HepG2 (cell line): ENCODE results near the gene SLC29A1. TPM values are rescaled to one million over a fixed set of nuclear protein-coding genes. Genes with fewer than 3 reads are reported as not detected.
A peak's percentile ranks its signal among the peaks of the same experiment; 100 is the strongest.

ENCODE experiments used
- ATAC-seq: fragments of 200-7000 bp; cut with Tn5 transposase; 3 replicates; pipeline ENCODE4 v1.9.1; 2020; ENCODE audit warnings: mild to moderate bottlenecking, moderate library complexity
- BruUV-seq: library from RNA; stranded (reverse); fragments of 400-500 nt; replicated peaks from 2 replicates; lab custom pipeline; 2021; lab: Mats Ljungman, UMichigan
- CTCF ChIA-PET: fragments of 300-600 bp; formaldehyde crosslinking; extraction: SDS; loops from one replicate; lab custom pipeline; 2021; ENCODE audit warnings: low total read pairs, inconsistent platforms, low intra/inter-chr PET ratio; lab: Yijun Ruan, JAX
- POLR2A ChIA-PET: fragments of 350-600 bp; sonication (Branson Sonifier 250); formaldehyde crosslinking; loops from one replicate; lab custom pipeline; 2020; ENCODE audit warnings: antibody characterized with exemption, inconsistent platforms; lab: Yijun Ruan, JAX
- DNase-seq: peaks from one replicate; pipeline ENCODE4 v3.0.0-alpha.2; 2015; ENCODE audit warnings: low spot score
- FAIRE-seq: peaks from 3 replicates; lab custom pipeline; 2011; peaks lifted over from hg19 to GRCh38; lab: Jason Lieb, UNC
- H2AFZ ChIP-seq: one replicate; pipeline ENCODE4 v1.6.1; 2011; ENCODE audit warnings: low read length, inconsistent platforms
- H3K27ac ChIP-seq: fragments of 300-600 bp; 3 replicates; pipeline ENCODE4 v1.8.0; 2011; ENCODE audit warnings: mixed run types, mild to moderate bottlenecking, mixed read lengths, low read length, inconsistent platforms; ENCODE audit not compliant: insufficient read depth; ENCODE audit errors: extremely low read length
- H3K27me3 ChIP-seq, 2 experiments: fragments of 200-600 bp in 1 of 2; 2 replicates in 1 of 2; 3 replicates in 1 of 2; pipeline versions ENCODE4 v1.6.0 to v1.8.0; 2011; ENCODE audit warnings: low read length in 2 of 2, mild to moderate bottlenecking in 2 of 2, moderate library complexity in 2 of 2, inconsistent platforms in 1 of 2; ENCODE audit not compliant: insufficient read depth in 2 of 2, control insufficient read depth in 1 of 2
- H3K36me3 ChIP-seq, 2 experiments: fragments of 200-600 bp in 1 of 2; replicated peaks in 1 of 2; 2 replicates in 1 of 2; 3 replicates in 1 of 2; pipeline versions ENCODE4 v1.5.1 to v1.8.0; 2011; ENCODE audit warnings: low read length in 2 of 2, inconsistent platforms in 1 of 2; ENCODE audit not compliant: insufficient read depth in 2 of 2, control insufficient read depth in 1 of 2
- H3K4me1 ChIP-seq: 2 replicates; pipeline ENCODE4 v1.5.1; 2012; ENCODE audit warnings: low read length, inconsistent platforms; ENCODE audit not compliant: insufficient read depth
- H3K4me2 ChIP-seq: 2 replicates; pipeline ENCODE4 v1.6.0; 2011; ENCODE audit warnings: low read depth, low read length, inconsistent platforms
- H3K4me3 ChIP-seq, 3 experiments: fragments of 200-600 bp in 1 of 3; sonication (generic), shearing (Covaris generic) in 1 of 3; replicated peaks in 1 of 3; 2 replicates each; pipeline ENCODE4 v1.5.1; 2011 to 2016; ENCODE audit warnings: low read length in 3 of 3, inconsistent platforms in 2 of 3, low read depth in 2 of 3, mild to moderate bottlenecking in 2 of 3, control low read depth in 1 of 3, mixed read lengths in 1 of 3; ENCODE audit not compliant: insufficient read depth in 1 of 3
- H3K79me2 ChIP-seq: one replicate; pipeline ENCODE4 v1.6.1; 2011; ENCODE audit warnings: low read length, inconsistent platforms; ENCODE audit not compliant: insufficient read depth
- H3K9ac ChIP-seq: 2 replicates; pipeline ENCODE4 v1.6.0; 2011; ENCODE audit warnings: mild to moderate bottlenecking, low read depth, low read length, inconsistent platforms; ENCODE audit not compliant: insufficient read depth
- H3K9me3 ChIP-seq: 2 replicates; pipeline ENCODE4 v1.5.1; 2012; ENCODE audit warnings: mild to moderate bottlenecking, low read length
- H4K20me1 ChIP-seq: 2 replicates; pipeline ENCODE4 v1.6.0; 2011; ENCODE audit warnings: inconsistent platforms, mild to moderate bottlenecking, low read length, moderate library complexity; ENCODE audit not compliant: insufficient read depth
- CREM ChIP-seq, 2 experiments: sonication (generic) in 1 of 2; formaldehyde crosslinking in 1 of 2; IDR thresholded peaks; 2 replicates each; pipeline versions ENCODE4 v1.4.0 to v1.6.1; 2016 to 2020; ENCODE audit warnings: antibody characterized with exemption in 1 of 2, mild to moderate bottlenecking in 1 of 2, missing genetic modification reagents in 1 of 2
- ETV5 ChIP-seq: IDR thresholded peaks from 2 replicates; pipeline ENCODE4 v1.6.1; 2018; ENCODE audit warnings: missing biosample characterization, missing genetic modification reagents, inconsistent platforms, borderline replicate concordance
- MEF2D ChIP-seq: sonication (generic); formaldehyde crosslinking; IDR thresholded peaks from 2 replicates; pipeline ENCODE4 v1.5.1; 2020; ENCODE audit warnings: mild to moderate bottlenecking, missing genetic modification reagents
- NBN ChIP-seq: fragments of 450-650 bp; conservative IDR thresholded peaks from 2 replicates; pipeline ENCODE4 v1.6.1; 2017
- NR2F2 ChIP-seq: IDR thresholded peaks from 2 replicates; pipeline ENCODE4 v1.6.1; 2012; ENCODE audit warnings: low read depth, inconsistent platforms, borderline replicate concordance
- POLR2AphosphoS2 ChIP-seq: IDR thresholded peaks from 2 replicates; pipeline ENCODE4 v1.6.1; 2011; ENCODE audit warnings: low read depth, low read length, improper control_type of control experiment
- RFXANK ChIP-seq: IDR thresholded peaks from 2 replicates; pipeline ENCODE4 v1.6.1; 2016
- THYN1 ChIP-seq: sonication (generic); formaldehyde crosslinking; IDR thresholded peaks from 2 replicates; pipeline ENCODE4 v1.8.1; 2023; ENCODE audit warnings: low read depth, mild to moderate bottlenecking, moderate library complexity, missing genetic modification reagents, borderline replicate concordance
- ZNF121 ChIP-seq: sonication (generic); formaldehyde crosslinking; IDR thresholded peaks from 2 replicates; pipeline ENCODE4 v1.5.0; 2020; ENCODE audit warnings: mild to moderate bottlenecking, missing genetic modification reagents
- ZNF235 ChIP-seq: sonication (generic); formaldehyde crosslinking; IDR thresholded peaks from 2 replicates; pipeline ENCODE4 v1.8.1; 2023; ENCODE audit warnings: mild to moderate bottlenecking, missing genetic modification reagents, borderline replicate concordance
- ZNF276 ChIP-seq: sonication (generic); formaldehyde crosslinking; IDR thresholded peaks from 2 replicates; pipeline ENCODE4 v1.4.0; 2020; ENCODE audit warnings: mild to moderate bottlenecking, low read depth, missing genetic modification reagents
- ZNF468 ChIP-seq: sonication (generic); formaldehyde crosslinking; IDR thresholded peaks from 2 replicates; pipeline ENCODE4 v1.8.0; 2022; ENCODE audit warnings: mild to moderate bottlenecking, moderate library complexity, missing genetic modification reagents
- ZNF724P ChIP-seq: sonication (generic); formaldehyde crosslinking; IDR thresholded peaks from 2 replicates; pipeline ENCODE4 v1.8.0; 2022; ENCODE audit warnings: missing genetic modification reagents, borderline replicate concordance
- ZNF746 ChIP-seq: sonication (generic); formaldehyde crosslinking; IDR thresholded peaks from 2 replicates; pipeline ENCODE4 v1.8.0; 2022; ENCODE audit warnings: mild to moderate bottlenecking, missing genetic modification reagents
- ZNF749 ChIP-seq: sonication (generic); formaldehyde crosslinking; IDR thresholded peaks from 2 replicates; pipeline ENCODE4 v1.8.0; 2022; ENCODE audit warnings: mild to moderate bottlenecking, missing genetic modification reagents, moderate library complexity, borderline replicate concordance
- ZNF83 ChIP-seq: sonication (generic); formaldehyde crosslinking; IDR thresholded peaks from 2 replicates; pipeline ENCODE4 v1.4.0; 2020; ENCODE audit warnings: missing genetic modification reagents, mild to moderate bottlenecking, borderline replicate concordance
- WGBS: methylation state at CpG from one replicate; pipeline ENCODE4 v1.1.6; 2017; ENCODE audit warnings: low lambda C conversion rate; 5-methylcytosine and 5-hydroxymethylcytosine counted together
- in situ Hi-C: cut with HindIII; loops from 2 replicates; pipeline ENCODE4 v1.10.0; 2017; ENCODE audit warnings: low pct_unique_long_range_greater_than_20kb; ENCODE audit not compliant: extremely low pct_ligation_motif_present
- intact Hi-C: fragments of 100-400 bp; cut with micrococcal nuclease; formaldehyde crosslinking; loops from one replicate; pipeline ENCODE4 v1.10.0; 2022; ENCODE audit not compliant: unreplicated experiment
- polyA plus RNA-seq, 8 experiments: library from polyadenylated mRNA; depleted of rRNA in 3 of 8; stranded (reverse) in 7 of 8; unstranded in 1 of 8; fragments of >200 nt; fragmentation: Illumina TruSeq in 4 of 8; extraction: Trizol in 4 of 8; gene quantifications; 2 replicates each; pipeline versions ENCODE4 v1.2.1 to v1.2.3, GENCODE V29; 2011 to 2016; ENCODE audit warnings: low read depth in 4 of 8, missing spikeins in 1 of 8, mixed read lengths in 1 of 8; ENCODE audit not compliant: insufficient read depth in 1 of 8
- total RNA-seq, 5 experiments: library from RNA; depleted of rRNA; stranded (reverse); fragments of >200 nt; fragmentation: Illumina TruSeq; extraction: Trizol; gene quantifications; 2 replicates each; pipeline ENCODE4 v1.2.3, GENCODE V29; 2016; ENCODE audit warnings: low read depth in 1 of 5
- TF ChIP-seq, protein P1 (sequence below): sonication (generic); formaldehyde crosslinking; IDR thresholded peaks from 2 replicates; pipeline ENCODE4 v1.4.0; 2020; ENCODE audit warnings: low read depth, mild to moderate bottlenecking, missing genetic modification reagents
- TF ChIP-seq, protein P2 (sequence below): sonication (generic); formaldehyde crosslinking; IDR thresholded peaks from 2 replicates; pipeline ENCODE4 v1.8.1; 2023; ENCODE audit warnings: mild to moderate bottlenecking, moderate library complexity, missing genetic modification reagents
- TF ChIP-seq, protein P3 (sequence below): sonication (generic); formaldehyde crosslinking; IDR thresholded peaks from 2 replicates; pipeline ENCODE4 v1.5.0; 2020; ENCODE audit warnings: mild to moderate bottlenecking, missing genetic modification reagents

Gene SLC29A1
- total and polyA plus RNA-seq, 2 of the 13 experiments (the other 11 are each of a cell fraction or from before 2014, with no cell fraction given) = 43.2 to 106 TPM

GRCh38 chr6:44179072-44179536 lies 44.3 kb upstream of the SLC29A1 start:
- ChIA-PET CTCF (no interaction called here), POLR2A (interaction anchor here (0.6 to 3.3 kb wide), 6 partner anchors 10 to 67 kb away, joined by 4 to 14 read pairs (median 8); partner anchors contain the start of gene HSP90AB1)
- BruUV-seq = no TSS peak
- in situ Hi-C loops = no loop called here
- Histone ChIP-seq H3K9ac (no peak overlapping the region), H3K27ac (no peak overlapping the region), H4K20me1 (no peaks in the 10 kb centered on the region), H3K79me2 (no peaks in the 10 kb centered on the region), H3K4me2 (peak overlapping the region; percentile 25), H2AFZ (no peak overlapping the region), H3K9me3 (no peaks in the 10 kb centered on the region), H3K36me3 (no peaks in the 10 kb centered on the region), H3K27me3 (peaks cover 0 to 14% of the 10 kb centered on the region in 2 experiments; a peak in 3 of 5 replicates), H3K4me1 (peaks cover 59% of the 10 kb centered on the region), H3K4me3 (no peak overlapping the region)
- intact Hi-C loops = no loop called here
- 4% methylated on average over 4 of the region's 4 CpGs for WGBS
- FAIRE-seq (peak; percentile 28), ATAC-seq (peak; percentile 36), DNase-seq (peak; percentile 60)
- no peak; the same call in 1 of the 2 replicates for TF ChIP-seq NR2F2
- TF ChIP-seq THYN1 = no peak
- no peak for TF ChIP-seq RFXANK
- TF ChIP-seq ZNF83 = no peak
- no peak; the same call in 1 of the 2 replicates for TF ChIP-seq CREM (IDR thresholded peaks at IDR 0.05)
- TF ChIP-seq CREM (CRISPR knock-in tag; IDR thresholded peaks at IDR 0.05) = no peak
- TF ChIP-seq, protein P1, sequence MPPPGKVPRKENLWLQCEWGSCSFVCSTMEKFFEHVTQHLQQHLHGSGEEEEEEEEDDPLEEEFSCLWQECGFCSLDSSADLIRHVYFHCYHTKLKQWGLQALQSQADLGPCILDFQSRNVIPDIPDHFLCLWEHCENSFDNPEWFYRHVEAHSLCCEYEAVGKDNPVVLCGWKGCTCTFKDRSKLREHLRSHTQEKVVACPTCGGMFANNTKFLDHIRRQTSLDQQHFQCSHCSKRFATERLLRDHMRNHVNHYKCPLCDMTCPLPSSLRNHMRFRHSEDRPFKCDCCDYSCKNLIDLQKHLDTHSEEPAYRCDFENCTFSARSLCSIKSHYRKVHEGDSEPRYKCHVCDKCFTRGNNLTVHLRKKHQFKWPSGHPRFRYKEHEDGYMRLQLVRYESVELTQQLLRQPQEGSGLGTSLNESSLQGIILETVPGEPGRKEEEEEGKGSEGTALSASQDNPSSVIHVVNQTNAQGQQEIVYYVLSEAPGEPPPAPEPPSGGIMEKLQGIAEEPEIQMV (CRISPR knock-in tag) = no peak
- TF ChIP-seq ZNF746 = no peak; the same call in 1 of the 2 replicates
- TF ChIP-seq ZNF468 = no peak
- no peak for TF ChIP-seq ZNF749 (CRISPR knock-in tag)
- TF ChIP-seq ETV5 (CRISPR knock-in tag) = peak; percentile 36; the same call in 1 of the 2 replicates
- TF ChIP-seq POLR2AphosphoS2 = no peak
- TF ChIP-seq, protein P2, sequence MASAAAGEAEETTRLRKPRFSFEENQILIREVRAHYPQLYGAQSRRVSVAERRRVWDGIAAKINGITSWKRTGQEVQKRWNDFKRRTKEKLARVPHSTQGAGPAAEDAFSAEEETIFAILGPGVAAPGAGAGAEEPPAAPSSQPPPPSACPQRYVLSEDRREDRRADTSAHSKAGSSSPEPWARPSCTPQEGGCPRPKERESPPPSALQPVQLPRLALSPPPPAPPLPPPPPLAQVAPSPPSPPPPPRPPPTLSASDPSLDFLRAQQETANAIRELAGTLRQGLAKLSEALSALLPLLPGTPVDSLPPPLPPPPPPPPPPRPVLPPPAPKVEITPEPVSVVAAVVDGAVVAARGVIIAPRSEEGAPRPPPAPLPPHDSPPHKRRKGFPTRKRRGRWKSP (CRISPR knock-in tag) = no peak
- no peak for TF ChIP-seq ZNF724P (CRISPR knock-in tag)
- TF ChIP-seq NBN = no peak
- TF ChIP-seq, protein P3, sequence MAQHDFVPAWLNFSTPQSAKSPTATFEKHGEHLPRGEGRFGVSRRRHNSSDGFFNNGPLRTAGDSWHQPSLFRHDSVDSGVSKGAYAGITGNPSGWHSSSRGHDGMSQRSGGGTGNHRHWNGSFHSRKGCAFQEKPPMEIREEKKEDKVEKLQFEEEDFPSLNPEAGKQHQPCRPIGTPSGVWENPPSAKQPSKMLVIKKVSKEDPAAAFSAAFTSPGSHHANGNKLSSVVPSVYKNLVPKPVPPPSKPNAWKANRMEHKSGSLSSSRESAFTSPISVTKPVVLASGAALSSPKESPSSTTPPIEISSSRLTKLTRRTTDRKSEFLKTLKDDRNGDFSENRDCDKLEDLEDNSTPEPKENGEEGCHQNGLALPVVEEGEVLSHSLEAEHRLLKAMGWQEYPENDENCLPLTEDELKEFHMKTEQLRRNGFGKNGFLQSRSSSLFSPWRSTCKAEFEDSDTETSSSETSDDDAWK (CRISPR knock-in tag) = no peak
- no peak for TF ChIP-seq ZNF276 (CRISPR knock-in tag)
- no peak for TF ChIP-seq ZNF235 (CRISPR knock-in tag)
- TF ChIP-seq ZNF121 (CRISPR knock-in tag) = peak; percentile 100
- TF ChIP-seq MEF2D (CRISPR knock-in tag) = no peak
